ENCODE measurements around the gene LSS. TPM values are rescaled to one million over a fixed set of nuclear protein-coding genes. Genes with fewer than 3 reads are reported as not detected.

The LSS gene
- total and polyA plus RNA-seq, 2 experiments from 2014 or later, result 55.0 to 237 TPM

DNA sequence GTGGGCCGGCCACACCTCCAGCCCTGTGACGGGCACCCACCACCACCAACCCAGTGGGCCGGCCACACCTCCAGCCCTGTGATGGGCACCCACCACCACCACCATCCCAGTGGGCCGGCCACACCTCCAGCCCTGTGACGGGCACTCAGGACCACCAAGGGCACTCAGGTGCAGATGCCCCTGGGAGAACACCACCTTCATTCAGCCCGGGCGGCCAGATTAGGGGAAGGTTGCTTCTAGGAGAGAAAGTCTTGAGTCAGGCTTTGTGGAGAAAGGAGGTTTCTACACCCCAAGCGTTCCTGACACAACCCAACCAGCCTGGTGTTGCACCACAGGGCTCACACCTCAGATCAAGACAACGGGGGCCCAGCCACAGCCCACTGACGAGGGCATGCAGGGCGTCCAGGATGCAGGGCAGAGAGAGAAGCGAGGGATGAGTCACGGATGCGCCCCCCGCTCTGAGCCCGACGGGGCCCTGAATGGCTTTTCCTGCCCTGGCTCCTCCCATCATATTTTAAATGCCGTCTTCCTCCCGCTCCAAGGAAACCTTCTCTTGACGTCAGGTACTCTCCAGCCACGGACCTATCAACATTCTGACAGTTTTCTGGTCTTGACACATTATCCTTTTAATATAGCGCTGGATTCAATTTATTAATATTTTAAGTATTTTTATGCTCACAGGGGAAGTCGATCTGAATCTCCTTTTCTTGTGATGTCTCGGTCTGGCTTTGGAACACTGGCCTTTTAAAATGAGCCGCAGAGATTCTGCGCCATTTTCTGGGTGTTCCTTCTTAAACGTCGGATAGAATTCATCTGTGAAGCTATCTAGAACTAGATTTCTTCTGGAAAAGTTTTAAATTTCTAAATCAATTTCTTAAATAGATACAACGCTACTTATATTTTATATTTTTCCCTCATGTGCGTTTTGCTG is 43.7 kb downstream of the LSS start:
- peak overlapping the region; percentile 96 for H2AFZ ChIP-seq

GRCh38 chr21:46183910-46184624 is 44.5 kb downstream of the LSS start, which contains the start of gene SPATC1L:
TSS of gene SPATC1L (minus strand) at chr21:46184459. CDS start at chr21:46182816, 1,643 bp downstream.
- no peak for TF ChIP-seq JUNB (IDR thresholded peaks at IDR 0.05; ENCODE audit: unreplicated experiment)
- no peak for TF ChIP-seq STAT1 (IDR thresholded peaks at IDR 0.05; ENCODE audit: unreplicated experiment)
- TF ChIP-seq ZNF331 (CRISPR knock-in tag; IDR thresholded peaks at IDR 0.05; ENCODE audit: low read depth), result no peak
- TF ChIP-seq, protein P1, sequence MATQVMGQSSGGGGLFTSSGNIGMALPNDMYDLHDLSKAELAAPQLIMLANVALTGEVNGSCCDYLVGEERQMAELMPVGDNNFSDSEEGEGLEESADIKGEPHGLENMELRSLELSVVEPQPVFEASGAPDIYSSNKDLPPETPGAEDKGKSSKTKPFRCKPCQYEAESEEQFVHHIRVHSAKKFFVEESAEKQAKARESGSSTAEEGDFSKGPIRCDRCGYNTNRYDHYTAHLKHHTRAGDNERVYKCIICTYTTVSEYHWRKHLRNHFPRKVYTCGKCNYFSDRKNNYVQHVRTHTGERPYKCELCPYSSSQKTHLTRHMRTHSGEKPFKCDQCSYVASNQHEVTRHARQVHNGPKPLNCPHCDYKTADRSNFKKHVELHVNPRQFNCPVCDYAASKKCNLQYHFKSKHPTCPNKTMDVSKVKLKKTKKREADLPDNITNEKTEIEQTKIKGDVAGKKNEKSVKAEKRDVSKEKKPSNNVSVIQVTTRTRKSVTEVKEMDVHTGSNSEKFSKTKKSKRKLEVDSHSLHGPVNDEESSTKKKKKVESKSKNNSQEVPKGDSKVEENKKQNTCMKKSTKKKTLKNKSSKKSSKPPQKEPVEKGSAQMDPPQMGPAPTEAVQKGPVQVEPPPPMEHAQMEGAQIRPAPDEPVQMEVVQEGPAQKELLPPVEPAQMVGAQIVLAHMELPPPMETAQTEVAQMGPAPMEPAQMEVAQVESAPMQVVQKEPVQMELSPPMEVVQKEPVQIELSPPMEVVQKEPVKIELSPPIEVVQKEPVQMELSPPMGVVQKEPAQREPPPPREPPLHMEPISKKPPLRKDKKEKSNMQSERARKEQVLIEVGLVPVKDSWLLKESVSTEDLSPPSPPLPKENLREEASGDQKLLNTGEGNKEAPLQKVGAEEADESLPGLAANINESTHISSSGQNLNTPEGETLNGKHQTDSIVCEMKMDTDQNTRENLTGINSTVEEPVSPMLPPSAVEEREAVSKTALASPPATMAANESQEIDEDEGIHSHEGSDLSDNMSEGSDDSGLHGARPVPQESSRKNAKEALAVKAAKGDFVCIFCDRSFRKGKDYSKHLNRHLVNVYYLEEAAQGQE (IDR thresholded peaks at IDR 0.05; ENCODE audit: unreplicated experiment), result no peak
- TF ChIP-seq, protein P2, sequence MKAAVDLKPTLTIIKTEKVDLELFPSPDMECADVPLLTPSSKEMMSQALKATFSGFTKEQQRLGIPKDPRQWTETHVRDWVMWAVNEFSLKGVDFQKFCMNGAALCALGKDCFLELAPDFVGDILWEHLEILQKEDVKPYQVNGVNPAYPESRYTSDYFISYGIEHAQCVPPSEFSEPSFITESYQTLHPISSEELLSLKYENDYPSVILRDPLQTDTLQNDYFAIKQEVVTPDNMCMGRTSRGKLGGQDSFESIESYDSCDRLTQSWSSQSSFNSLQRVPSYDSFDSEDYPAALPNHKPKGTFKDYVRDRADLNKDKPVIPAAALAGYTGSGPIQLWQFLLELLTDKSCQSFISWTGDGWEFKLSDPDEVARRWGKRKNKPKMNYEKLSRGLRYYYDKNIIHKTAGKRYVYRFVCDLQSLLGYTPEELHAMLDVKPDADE (IDR thresholded peaks at IDR 0.05), result no peak
- no peak for TF ChIP-seq NANOG (IDR thresholded peaks at IDR 0.05; ENCODE audit: borderline replicate concordance)
- peak; percentile 51 for TF ChIP-seq POLR2AphosphoS5 (IDR thresholded peaks at IDR 0.05; ENCODE audit: low read depth)
- ATAC-seq, result peak; percentile 73
- no peaks in the 10 kb centered on the region for H3K36me3 ChIP-seq (ENCODE audit: insufficient read depth)
- H3K4me3 ChIP-seq, result peak within 1 kb of the TSS; percentile 98
- Mint-ChIP-seq H3K9me3 (no peaks in the 10 kb centered on the region), H3K4me3 (peak within 1 kb of the TSS; percentile 93), H3K27me3 (ENCODE audit: insufficient read depth, low read depth, poor library complexity) (peaks cover 11% of the 10 kb centered on the region), H3K4me1 (peaks cover 33% of the 10 kb centered on the region), H3K27ac (peak within 1 kb of the TSS; percentile 98), H3K36me3 (ENCODE audit: low read depth) (peaks cover 12% of the 10 kb centered on the region)
- no peaks in the 10 kb centered on the region for H3K27me3 ChIP-seq (ENCODE audit: insufficient read depth)
- DNase-seq (ENCODE audit: low spot score), result peak; percentile 76
- H3F3A ChIP-seq (replicated peaks; ENCODE audit: low read depth), result 0 out of 2 replicates have a peak, but pooled peaks cover 4% of the 10 kb centered on the region
- H3K9me2 ChIP-seq (ENCODE audit: insufficient read depth), result no peaks in the 10 kb centered on the region
- H3K27ac ChIP-seq (ENCODE audit: low read depth), result peak within 1 kb of the TSS; percentile 92; the same call in 1 of the 2 replicates
- H3K4me2 ChIP-seq, result peak within 1 kb of the TSS; percentile 91
- peaks cover 10% of the 10 kb centered on the region; the same call in 1 of the 2 replicates for H3K4me1 ChIP-seq (ENCODE audit: insufficient read depth)
- peaks cover 12% of the 10 kb centered on the region for H3K79me2 ChIP-seq (replicated peaks; ENCODE audit: insufficient read depth)
- H4K20me1 ChIP-seq (replicated peaks; ENCODE audit: insufficient read depth), result peaks cover 2% of the 10 kb centered on the region; the same call in 1 of the 2 replicates
- peak within 1 kb of the TSS; percentile 96 for H2AFZ ChIP-seq

More for the DNA sequence above, 43.7 kb downstream of the LSS start:
- TF ChIP-seq EZH2 (IDR thresholded peaks at IDR 0.05; ENCODE audit: low read depth, unreplicated experiment) (no peak), STAT1 (IDR thresholded peaks at IDR 0.05; ENCODE audit: unreplicated experiment) (no peak), CREB1 (CRISPR knock-in tag; IDR thresholded peaks at IDR 0.05; ENCODE audit: low read depth) (peak; percentile 17; the same call in 1 of the 2 replicates), EZH2phosphoT487 (IDR thresholded peaks at IDR 0.05; ENCODE audit: unreplicated experiment) (no peak), ZNF114 (CRISPR knock-in tag; IDR thresholded peaks at IDR 0.05) (no peak), POLR2AphosphoS5 (IDR thresholded peaks at IDR 0.05; ENCODE audit: low read depth) (peak; percentile 54)
- TF ChIP-seq, protein P2 (IDR thresholded peaks at IDR 0.05), result no peak
- TF ChIP-seq, protein P3, sequence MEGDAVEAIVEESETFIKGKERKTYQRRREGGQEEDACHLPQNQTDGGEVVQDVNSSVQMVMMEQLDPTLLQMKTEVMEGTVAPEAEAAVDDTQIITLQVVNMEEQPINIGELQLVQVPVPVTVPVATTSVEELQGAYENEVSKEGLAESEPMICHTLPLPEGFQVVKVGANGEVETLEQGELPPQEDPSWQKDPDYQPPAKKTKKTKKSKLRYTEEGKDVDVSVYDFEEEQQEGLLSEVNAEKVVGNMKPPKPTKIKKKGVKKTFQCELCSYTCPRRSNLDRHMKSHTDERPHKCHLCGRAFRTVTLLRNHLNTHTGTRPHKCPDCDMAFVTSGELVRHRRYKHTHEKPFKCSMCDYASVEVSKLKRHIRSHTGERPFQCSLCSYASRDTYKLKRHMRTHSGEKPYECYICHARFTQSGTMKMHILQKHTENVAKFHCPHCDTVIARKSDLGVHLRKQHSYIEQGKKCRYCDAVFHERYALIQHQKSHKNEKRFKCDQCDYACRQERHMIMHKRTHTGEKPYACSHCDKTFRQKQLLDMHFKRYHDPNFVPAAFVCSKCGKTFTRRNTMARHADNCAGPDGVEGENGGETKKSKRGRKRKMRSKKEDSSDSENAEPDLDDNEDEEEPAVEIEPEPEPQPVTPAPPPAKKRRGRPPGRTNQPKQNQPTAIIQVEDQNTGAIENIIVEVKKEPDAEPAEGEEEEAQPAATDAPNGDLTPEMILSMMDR (conservative IDR thresholded peaks at IDR 0.05; ENCODE audit: low read depth in 2 of 2), result no peak
- peak overlapping the region; percentile 65 for H3K4me3 ChIP-seq
- peak; percentile 90 for DNase-seq (ENCODE audit: low spot score)
- peaks cover 3% of the 10 kb centered on the region; the same call in 1 of the 2 replicates for H4K20me1 ChIP-seq (replicated peaks; ENCODE audit: insufficient read depth)
- peaks cover 33% of the 10 kb centered on the region for H3K4me1 Mint-ChIP-seq
- H3K4me1 ChIP-seq (ENCODE audit: insufficient read depth), result peaks cover 11% of the 10 kb centered on the region; the same call in 1 of the 2 replicates
- 0 out of 2 replicates have a peak, but pooled peaks cover 4% of the 10 kb centered on the region for H3F3A ChIP-seq (replicated peaks; ENCODE audit: low read depth)
- no peaks in the 10 kb centered on the region for H3K9me3 Mint-ChIP-seq
- peak overlapping the region; percentile 98 for H3K27ac Mint-ChIP-seq
- peak overlapping the region; percentile 84 for H3K4me2 ChIP-seq
- peak overlapping the region; percentile 93 for H3K4me3 Mint-ChIP-seq
- no peaks in the 10 kb centered on the region for H3K36me3 ChIP-seq (ENCODE audit: insufficient read depth)
- H3K27ac ChIP-seq (ENCODE audit: low read depth), result peak overlapping the region; percentile 92; the same call in 1 of the 2 replicates
- H3K36me3 Mint-ChIP-seq (ENCODE audit: low read depth), result peaks cover 13% of the 10 kb centered on the region
- ATAC-seq, result peak; percentile 70
- no peaks in the 10 kb centered on the region for H3K27me3 ChIP-seq (ENCODE audit: insufficient read depth)
- peaks cover 11% of the 10 kb centered on the region for H3K27me3 Mint-ChIP-seq (ENCODE audit: insufficient read depth, low read depth, poor library complexity)
- no peaks in the 10 kb centered on the region for H3K9me2 ChIP-seq (ENCODE audit: insufficient read depth)
- peaks cover 5% of the 10 kb centered on the region; the same call in 1 of the 2 replicates for H3K79me2 ChIP-seq (replicated peaks; ENCODE audit: insufficient read depth)
